DMS53 treated with DMSO at 0.1 percent for 48 hours (cell line): Measurements from ENCODE around the gene CNGB1.

Experiments used
- DNase-seq: peaks from one replicate; lab custom pipeline; 2025; ENCODE audit not compliant: unreplicated experiment; lab: John Stamatoyannopoulos, UW

Gene CNGB1

GRCh38 chr16:57834936-57835335 lies 136.0 kb downstream of the CNGB1 start:
- no peak for DNase-seq
